HT-29 (cell line): Measurements from ENCODE around the gene MSL1. TPM values are rescaled to one million over a fixed set of nuclear protein-coding genes. Genes with fewer than 3 reads are reported as not detected.
"Not testable (repeated sequence)": the region's sequence is repeated elsewhere in the genome, so short reads cannot be mapped to it uniquely, and the experiment has no call there.

Source experiments
- DNase-seq: peaks from one replicate; pipeline ENCODE4 v3.0.0-alpha.2; 2015; ENCODE audit warnings: low spot score
- total RNA-seq: library from RNA; depleted of rRNA; stranded (reverse); fragments of >200 nt; shearing (Covaris generic); gene quantifications from 2 replicates; pipeline ENCODE4 v1.2.3, GENCODE V29; 2014

Gene MSL1
- total RNA-seq, 1 experiment from 2014 or later = 47.1 TPM

DNA sequence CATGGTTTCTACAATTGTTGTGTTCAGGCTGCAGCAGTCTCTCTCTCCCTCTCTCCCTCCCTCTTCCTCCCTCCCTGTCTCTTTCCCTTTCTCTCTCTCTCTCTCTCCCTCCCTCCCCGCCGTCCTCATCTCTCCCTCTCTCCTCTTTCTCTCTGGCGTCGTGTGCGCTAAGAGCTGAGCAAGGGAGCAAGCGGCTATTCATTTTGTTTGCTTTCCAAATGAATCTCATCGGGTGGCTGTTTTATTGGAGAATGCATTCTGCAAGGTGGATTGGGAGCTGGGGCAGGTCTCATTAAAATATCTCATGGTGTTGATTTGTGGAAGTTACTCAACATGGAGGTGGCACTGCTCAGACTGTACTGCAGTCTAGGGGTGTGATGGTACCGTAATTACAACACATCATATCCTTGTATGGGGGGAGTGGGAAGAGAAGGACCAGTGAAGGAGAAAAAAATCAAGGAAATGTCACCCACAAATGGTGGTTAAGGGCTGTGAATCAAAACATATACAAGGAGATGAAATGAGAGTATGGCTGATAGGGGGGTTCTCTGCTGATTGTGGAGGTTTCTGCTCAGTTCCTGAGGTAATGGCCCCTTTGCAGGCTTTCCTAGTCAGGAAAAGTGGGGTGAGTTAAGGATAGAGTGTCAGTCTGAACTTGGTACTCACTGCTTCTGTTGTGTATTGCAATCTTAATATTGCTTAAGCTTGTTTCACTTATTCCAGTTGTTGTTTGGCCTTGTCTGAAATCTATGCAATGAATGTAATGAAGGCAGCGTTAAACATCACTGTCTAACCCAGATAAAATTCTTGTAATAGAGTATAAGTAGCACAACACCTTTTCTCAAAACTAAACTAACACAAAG is 2.7 kb downstream of the MSL1 start:
- DNase-seq = no peak

DNA sequence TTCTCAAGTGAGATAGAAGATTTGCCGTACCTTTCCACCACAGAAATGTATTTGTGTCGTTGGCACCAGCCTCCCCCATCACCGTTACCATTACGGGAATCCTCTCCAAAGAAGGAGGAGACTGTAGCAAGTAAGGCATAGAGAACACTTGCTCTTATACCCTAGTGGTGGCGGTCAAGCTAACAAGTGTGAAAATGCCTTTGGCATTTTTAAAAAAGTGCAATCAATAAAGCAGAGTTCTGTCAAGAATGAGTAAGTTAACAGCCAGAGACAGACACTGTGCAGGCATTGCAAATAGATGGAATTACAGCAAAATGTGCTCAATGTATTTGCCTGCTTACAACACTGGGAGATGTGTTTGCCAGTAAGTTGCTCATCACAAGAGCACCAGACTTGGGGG is 7.7 kb downstream of the MSL1 start:
- no peak for DNase-seq

DNA sequence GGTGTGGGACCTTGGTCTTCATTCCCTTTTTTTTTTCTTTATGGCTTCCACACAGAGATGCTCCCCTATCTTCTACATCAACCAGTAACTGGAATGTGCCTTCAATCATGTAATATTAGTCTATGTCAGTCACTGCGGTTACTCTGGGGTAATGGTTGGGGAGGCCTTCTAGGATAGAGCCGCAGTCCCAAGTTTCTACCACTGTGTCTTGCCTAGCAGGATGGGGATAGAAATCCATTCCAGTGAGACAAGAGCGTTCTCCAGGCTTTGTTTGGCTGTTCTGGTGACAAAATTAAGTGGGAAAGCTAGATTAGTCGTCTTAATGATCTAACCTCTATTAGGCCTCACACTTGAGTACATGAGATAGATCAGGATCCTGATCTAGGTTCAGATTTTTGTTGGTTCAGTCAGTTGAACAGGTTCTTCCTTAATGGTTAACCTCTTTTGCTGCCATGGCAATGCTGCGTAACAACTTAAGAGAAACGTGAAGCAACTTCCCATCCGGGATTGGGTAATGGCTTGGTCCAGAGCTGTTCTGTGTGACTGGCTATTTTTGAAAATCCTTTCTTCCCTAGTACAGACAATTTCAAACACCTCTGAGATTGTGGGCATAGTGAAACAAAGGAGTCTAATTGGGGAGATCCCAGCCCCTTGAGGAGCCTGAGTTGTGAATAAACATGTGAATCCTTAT is 8.7 kb downstream of the MSL1 start:
- no peak for DNase-seq

DNA sequence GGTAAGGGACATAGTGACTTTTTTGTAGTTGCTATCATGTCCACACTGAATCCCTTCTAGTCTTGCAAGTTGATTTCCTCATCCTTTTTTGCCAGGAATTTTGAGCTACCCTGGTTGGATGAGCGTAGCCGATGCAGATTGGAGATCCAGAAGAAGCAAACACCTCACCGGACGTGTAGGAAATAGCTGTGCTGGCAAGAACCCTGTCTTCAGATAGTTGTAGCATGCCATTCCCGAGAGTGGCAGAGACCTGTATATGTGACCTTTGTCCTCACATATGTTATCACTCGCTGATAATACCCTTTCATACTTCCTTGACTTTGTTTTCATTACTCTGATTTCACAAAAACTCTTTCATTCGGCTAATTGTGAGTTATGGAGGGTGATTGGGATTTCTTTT is 12.4 kb downstream of the MSL1 start:
- no peak for DNase-seq

DNA sequence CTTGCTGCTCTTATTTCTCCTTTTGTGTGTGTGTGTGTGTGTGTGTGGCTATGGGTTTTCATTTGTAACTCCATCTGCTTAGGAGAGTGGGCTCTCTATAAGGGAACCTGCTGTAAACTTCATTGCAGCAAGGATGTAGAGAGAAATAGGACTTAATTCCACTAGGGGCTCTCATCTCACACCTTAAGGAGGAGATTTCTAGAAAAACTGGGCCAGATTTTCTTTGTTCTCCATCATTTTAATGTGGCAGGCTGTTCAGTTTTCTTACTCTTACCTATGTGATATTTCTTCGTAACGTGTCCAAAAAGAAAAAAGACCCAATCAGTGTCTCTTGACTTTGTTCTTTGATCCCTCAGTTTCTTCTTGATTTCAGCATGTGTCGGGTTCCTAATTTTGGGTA is 14.0 kb downstream of the MSL1 start:
- DNase-seq = no peak

DNA sequence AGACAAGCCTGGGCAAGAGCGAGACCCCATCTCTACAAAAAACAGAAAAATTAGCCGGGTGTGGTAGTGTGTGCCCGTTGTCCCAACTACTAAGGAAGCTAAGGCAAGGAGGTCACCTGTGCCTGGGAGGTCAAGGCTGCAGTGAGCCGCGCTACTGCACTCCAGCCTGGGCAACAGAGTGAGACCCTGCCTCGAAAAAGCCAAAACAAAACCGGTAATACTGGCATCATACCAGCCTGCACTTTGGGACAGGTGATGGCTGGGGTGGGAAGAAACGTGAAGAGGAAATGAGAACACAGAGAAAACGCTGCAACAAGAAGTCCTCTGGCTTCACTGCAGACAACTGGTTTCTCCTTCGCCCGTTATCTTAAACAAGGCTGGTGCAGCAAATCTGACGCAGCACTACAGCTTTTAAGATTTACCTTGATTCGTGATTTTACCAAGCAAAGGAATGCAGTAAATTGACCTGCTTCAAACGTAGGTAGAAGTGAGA is 17.8 kb downstream of the MSL1 start:
- DNase-seq = no peak

DNA sequence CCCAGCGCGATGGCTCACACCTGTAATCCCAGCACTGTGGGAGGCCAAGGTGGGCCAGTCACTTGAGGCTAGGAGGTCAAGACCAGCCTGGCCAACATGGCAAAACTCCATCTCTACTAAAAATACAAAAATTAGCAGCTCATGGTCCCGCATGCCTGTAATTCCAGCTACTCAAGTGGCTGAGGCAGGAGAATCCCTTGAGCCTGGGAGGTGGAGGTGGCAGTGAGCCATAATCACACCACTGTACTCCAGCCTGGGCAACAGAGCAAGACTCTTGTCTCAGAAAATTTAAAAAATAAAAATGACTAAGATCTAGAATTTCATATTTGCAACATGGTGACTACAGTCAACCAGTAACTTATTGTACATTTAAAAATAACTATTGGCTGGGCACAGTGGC is 21.4 kb downstream of the MSL1 start:
- not testable (repeated sequence) for DNase-seq

DNA sequence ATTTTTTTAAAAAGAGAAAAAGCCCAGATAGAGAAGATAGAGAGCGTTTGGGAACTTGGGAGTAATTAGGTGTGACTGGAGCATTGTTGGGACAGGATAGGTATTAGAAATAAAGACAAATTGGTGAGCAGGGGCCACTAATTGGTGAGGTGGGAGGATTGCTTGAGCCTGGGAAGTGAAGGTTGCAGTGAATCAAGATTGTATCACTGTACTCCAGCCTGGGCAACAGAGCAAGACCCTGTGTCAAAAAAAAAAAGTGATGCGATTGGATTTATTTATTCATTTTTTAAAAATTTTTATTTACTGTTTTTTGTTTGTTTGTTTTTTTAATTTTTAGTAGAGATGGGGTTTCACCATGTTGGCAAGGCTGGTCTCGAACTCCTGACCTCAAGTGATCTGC is 23.7 kb downstream of the MSL1 start:
- no peak for DNase-seq

DNA sequence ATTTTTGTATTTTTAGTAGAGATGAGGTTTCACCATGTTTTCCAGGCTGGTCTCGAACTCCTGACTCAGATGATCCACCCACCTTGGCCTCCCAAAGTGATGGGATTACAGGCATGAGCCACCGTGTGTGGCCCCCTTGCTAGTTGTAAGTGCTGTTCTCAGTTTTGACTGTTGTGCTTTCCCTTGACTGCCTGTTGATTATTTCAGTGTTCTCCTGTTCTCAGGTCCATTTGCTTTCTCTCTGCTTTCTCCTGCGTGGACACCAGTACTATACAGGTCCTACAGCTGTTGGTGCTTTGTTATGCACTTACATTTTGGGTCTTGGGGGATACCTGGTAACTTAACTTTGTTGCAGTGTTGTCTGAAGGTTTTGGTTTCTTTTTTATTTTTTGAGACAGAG is 26.8 kb downstream of the MSL1 start:
- DNase-seq = no peak

DNA sequence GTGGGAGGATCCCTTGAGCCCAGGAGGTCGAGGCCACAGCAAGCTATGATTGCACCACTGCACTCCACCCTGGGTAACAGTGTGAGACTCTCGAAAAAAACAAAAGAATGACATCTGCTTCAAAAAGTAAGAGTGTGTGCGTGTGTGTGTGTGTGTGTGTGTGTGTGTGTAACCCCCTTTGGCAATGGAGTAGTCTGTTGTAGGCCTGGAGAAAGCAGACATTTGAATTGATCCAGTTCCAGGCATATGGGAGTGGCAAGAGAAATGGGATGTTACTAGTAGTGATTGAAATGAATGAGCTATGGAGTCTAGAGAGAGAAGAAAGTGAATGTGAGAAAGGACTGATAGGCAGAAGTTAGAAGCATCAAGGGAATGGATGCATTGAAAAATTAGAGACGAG is 28.5 kb downstream of the MSL1 start:
- DNase-seq = no peak

DNA sequence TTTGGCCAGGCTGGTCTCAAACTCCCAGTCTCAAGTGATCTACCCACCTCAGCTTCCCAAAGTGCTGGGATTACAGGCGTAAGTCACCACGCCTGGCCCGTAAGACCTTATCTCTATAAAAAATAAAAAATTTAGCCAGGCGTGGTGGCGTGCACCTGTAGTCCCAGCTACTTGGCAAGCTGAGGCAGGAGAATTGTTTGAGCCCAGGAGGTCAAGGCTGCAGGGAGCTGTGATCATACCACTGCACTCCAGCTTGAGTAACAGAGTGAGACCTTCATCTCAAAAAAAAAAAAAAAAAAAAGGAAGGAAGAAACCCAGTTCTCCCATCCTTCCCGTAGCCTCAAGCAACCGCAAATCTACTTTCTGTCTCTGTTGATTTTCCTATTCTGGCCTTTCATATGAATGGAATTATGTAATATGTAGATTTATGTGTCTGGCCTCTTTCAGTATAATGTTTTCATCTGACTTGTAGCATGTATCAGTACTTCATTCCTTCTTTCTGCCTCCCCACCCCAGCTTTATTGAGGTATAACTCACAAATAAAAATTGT is 29.7 kb downstream of the MSL1 start:
- DNase-seq = no peak

DNA sequence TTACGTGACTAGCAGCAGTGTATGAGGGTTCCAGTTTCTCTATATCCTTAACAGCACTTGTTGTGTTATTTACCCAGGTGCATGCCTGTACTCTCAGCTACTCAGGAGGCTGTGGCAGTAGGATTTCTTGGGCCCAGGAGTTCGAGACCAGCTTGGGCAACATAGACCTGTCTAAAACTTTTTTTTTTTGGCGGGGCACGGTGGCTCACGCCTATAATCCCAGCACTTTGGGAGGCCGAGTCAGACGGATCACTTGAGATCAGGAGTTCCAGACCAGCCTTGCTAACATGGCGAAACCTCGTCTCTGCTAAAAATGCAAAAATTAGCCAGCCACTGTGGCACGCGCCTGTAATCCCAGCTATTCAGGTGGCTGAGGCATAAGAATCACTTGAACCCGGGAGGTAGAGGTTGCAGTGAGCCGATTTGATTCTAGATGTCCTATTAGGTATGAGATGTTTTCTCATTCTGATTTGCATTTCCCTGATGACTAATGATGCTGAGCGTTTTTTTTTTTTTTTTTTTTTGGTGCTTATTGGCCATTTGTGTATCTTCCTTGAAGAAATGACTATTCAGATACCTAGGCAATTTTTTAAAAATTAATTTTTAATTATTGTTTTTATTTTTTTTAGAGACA is 31.9 kb downstream of the MSL1 start:
- DNase-seq = no peak

DNA sequence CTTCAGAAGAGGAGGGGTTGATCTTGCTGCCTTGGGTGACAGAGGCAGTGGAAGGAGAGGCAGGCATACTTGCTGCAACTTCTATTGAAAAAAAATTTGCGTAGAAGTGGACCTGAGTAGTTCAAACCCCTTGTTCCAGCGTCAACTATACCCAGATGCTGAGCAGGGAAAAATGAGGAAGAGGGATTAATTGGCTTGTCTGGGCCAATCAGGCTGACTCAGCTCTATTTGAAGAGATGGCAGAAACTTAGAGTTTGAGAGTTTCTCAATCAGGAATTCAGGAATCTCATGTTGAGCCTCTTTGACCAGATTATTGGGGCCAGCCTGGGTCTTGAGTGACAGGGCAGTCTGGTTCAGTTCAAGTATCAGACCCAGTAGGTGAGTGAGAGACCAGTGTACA is 36.2 kb downstream of the MSL1 start:
- no peak for DNase-seq

DNA sequence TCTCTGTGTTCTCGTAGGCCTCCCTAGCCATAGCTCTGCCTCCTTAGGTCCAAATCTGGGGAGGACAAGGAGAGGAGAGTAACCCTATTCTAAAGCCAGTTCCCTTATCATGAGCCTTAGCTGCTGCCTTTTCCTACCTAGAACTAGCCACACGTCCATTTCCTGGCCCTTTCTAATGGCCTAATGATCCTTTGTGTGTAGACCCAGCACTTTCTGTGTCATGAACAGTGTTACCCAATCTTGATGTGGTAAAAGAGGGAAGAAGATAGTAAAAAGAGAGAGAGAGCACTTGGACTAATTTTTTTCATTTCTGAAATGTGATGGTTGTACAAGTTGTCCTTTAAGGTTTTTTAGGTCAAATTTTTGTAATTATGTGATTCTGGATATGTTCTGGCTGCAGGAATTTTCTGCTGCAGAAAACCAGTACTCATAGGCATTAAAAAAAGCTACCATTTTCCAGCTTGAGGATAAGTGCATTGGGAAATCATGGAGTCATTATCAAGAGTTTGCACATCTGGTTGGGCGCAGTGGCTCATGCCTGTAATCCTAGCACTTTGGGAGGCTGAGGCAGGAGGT is 36.8 kb downstream of the MSL1 start:
- no peak for DNase-seq

DNA sequence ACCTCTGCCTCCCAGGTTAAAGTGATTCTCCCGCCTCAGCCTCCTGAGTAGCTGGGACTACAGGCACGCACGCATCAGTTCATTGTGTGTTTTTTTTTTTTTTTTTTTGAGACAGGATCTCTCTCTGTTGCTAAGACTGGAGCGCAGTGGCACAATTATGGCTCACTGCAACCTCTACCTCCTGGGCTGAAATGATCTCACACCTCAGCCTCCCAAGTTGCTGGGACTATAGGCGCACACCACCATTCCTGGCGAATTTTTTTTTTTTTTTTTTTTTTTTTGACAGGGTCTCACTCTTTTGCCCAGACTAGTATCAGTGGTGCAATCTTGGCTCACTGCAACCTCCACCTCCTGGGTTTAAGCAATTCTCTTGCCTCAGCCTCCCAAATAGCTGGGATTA is 37.7 kb downstream of the MSL1 start:
- no peak for DNase-seq

DNA sequence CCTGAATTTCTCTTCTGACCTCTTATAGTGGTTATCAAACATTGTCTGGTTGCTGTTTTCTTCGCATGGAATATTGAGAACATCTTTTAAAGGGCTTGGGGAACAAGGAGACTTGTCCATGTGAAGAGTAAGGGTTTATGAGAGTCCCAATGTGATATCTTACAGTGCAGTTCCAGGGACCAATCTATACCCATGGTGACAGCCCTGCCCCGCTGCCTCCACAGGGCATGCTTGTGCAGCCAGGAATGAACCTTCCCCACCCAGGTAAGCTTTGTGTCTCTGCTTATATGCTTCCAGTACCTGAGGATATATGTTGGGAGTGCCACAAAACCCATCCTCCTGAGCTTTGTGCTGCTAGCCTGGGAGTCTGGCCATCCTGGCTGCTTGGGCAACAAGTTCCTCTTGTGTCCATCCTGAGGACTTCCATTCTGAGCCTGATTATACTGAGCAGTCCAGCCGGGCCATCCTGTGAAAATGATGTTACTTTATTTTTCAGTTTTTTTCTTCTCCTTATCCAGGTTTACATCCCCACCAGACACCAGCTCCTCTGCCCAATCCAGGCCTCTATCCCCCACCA is 46.0 kb downstream of the MSL1 start:
- no peak for DNase-seq

DNA sequence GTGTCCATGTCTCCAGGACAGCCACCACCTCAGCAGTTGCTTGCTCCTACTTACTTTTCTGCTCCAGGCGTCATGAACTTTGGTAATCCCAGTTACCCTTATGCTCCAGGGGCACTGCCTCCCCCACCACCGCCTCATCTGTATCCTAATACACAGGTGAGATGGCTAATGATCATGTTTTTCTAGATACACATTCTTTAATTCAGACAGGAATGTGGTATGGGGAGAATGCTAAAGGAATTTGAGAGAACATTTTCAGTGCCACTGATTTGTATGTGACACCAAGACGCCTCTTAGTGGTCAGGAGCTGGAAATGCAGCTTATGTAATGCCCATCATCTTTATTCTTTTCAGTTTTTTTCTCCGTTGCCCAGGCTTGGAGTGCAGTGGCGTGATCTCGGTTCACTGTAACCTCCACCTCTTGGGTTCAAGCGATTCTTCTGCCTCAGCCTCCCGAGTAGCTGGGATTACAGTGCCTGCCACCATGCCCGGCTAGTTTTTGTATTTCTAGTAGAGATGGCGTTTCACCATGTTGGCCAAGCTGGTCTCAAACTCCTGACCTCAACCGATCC is 46.6 kb downstream of the MSL1 start:
- peak; percentile 70 for DNase-seq

DNA sequence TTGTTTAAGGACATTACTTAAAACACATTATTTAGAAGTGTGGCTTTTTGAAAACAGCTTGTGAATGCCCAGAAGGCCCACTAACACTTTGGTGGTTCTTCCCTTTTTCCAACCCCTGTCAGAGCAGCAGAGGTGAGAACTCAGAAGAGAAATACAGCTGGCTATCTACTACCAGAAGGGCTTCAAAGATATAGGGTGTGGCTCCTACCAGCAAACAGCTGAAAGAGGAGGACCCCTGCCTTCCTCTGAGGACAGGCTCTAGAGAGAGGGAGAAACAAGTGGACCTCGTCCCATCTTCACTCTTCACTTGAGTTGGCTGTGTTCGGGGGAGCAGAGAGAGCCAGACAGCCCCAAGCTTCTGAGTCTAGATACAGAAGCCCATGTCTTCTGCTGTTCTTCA is 48.6 kb downstream of the MSL1 start:
- DNase-seq = no peak

DNA sequence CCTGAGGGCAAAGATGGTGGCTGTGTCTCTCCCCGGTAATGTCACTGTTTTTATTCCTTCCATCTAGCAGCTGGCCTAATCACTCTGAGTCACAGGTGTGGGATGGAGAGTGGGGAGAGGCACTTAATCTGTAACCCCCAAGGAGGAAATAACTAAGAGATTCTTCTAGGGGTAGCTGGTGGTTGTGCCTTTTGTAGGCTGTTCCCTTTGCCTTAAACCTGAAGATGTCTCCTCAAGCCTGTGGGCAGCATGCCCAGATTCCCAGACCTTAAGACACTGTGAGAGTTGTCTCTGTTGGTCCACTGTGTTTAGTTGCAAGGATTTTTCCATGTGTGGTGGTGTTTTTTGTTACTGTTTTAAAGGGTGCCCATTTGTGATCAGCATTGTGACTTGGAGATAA is 50.0 kb downstream of the MSL1 start:
- no peak for DNase-seq

DNA sequence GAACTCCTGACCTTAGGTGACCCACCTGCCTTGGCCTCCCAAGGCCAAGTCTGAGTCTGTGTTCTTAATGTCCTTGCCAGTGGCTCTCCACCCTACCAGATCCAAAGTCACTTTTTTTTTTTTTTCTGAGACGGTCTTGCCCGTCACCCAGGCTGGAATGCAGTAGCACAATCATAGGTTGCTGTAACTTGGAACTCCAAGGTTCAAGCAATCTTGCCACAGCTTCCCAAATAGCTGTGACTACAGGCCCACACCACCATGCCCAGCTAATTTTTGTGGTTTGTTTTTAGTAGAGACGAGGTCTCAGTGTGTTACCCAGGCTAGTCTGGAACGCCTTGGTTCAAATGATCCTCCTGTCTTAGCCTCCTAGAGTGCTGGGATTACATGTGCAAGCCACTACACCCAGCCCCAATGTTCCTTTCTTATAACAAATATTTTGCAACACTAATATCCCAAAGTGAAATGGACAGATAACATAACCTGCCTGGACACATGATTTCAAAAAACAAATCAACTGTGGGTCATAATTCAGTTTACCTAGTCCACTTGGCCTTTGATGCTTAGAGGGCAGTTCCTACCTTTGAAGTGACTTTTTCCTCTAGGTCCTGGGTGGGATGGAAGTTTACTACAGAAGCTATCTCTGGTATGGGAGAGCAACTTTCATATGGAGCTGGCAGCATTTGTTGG is 51.5 kb downstream of the MSL1 start:
- DNase-seq = no peak

DNA sequence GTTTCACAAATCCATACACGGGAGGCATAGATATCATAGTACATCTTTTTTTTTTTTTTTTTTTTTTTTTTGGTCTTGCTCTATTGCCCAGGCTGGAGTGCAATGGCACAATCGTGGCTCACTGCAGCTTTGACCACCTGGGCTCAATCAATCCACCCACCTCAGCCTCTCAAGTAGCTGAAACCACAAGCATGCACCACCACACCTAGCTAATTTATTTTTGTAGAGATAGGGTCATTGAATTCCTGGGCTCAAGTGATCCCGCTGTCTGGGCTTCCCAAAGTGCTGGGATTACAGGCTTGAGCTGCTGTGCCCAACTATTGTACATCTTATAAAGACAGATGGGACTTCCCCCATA is 52.0 kb downstream of the MSL1 start:
- no peak for DNase-seq
